PC-9 (cell line): ENCODE results near the gene SEZ6L.

Experiments used
- CTCF ChIP-seq: fragments of 200-600 bp; sonication (generic); conservative IDR thresholded peaks from 2 replicates; pipeline ENCODE4 v1.6.1; 2017; ENCODE audit warnings: mixed run types, antibody characterized with exemption, mild to moderate bottlenecking, moderate library complexity
- EZH2 ChIP-seq: fragments of 200-600 bp; sonication (generic); IDR thresholded peaks from 2 replicates; pipeline ENCODE4 v1.8.0; 2017; ENCODE audit warnings: antibody characterized with exemption, low read depth

- TF ChIP-seq CTCF (no peak), EZH2 (no peak)
Observed at GRCh38 chr22:26229910-26230309, 60.6 kb downstream of the SEZ6L start.
